HepG2 (cell line): ENCODE results near the gene MSTN. TPM values are rescaled to one million over a fixed set of nuclear protein-coding genes. Genes with fewer than 3 reads are reported as not detected.

Experiments used
- ATAC-seq: fragments of 200-7000 bp; cut with Tn5 transposase; 3 replicates; pipeline ENCODE4 v1.9.1; 2020; ENCODE audit warnings: mild to moderate bottlenecking, moderate library complexity
- BruUV-seq: library from RNA; stranded (reverse); fragments of 400-500 nt; replicated peaks from 2 replicates; lab custom pipeline; 2021; lab: Mats Ljungman, UMichigan
- CTCF ChIA-PET: fragments of 300-600 bp; formaldehyde crosslinking; extraction: SDS; loops from one replicate; lab custom pipeline; 2021; ENCODE audit warnings: low total read pairs, inconsistent platforms, low intra/inter-chr PET ratio; lab: Yijun Ruan, JAX
- POLR2A ChIA-PET: fragments of 350-600 bp; sonication (Branson Sonifier 250); formaldehyde crosslinking; loops from one replicate; lab custom pipeline; 2020; ENCODE audit warnings: antibody characterized with exemption, inconsistent platforms; lab: Yijun Ruan, JAX
- DNase-seq: peaks from one replicate; pipeline ENCODE4 v3.0.0-alpha.2; 2015; ENCODE audit warnings: low spot score
- FAIRE-seq: peaks from 3 replicates; lab custom pipeline; 2011; peaks lifted over from hg19 to GRCh38; lab: Jason Lieb, UNC
- H2AFZ ChIP-seq: one replicate; pipeline ENCODE4 v1.6.1; 2011; ENCODE audit warnings: low read length, inconsistent platforms
- H3K27ac ChIP-seq: fragments of 300-600 bp; 3 replicates; pipeline ENCODE4 v1.8.0; 2011; ENCODE audit warnings: mixed run types, mild to moderate bottlenecking, mixed read lengths, low read length, inconsistent platforms; ENCODE audit not compliant: insufficient read depth; ENCODE audit errors: extremely low read length
- H3K27me3 ChIP-seq, 2 experiments: fragments of 200-600 bp in 1 of 2; 2 replicates in 1 of 2; 3 replicates in 1 of 2; pipeline versions ENCODE4 v1.6.0 to v1.8.0; 2011; ENCODE audit warnings: low read length in 2 of 2, mild to moderate bottlenecking in 2 of 2, moderate library complexity in 2 of 2, inconsistent platforms in 1 of 2; ENCODE audit not compliant: insufficient read depth in 2 of 2, control insufficient read depth in 1 of 2
- H3K36me3 ChIP-seq, 2 experiments: fragments of 200-600 bp in 1 of 2; replicated peaks in 1 of 2; 2 replicates in 1 of 2; 3 replicates in 1 of 2; pipeline versions ENCODE4 v1.5.1 to v1.8.0; 2011; ENCODE audit warnings: low read length in 2 of 2, inconsistent platforms in 1 of 2; ENCODE audit not compliant: insufficient read depth in 2 of 2, control insufficient read depth in 1 of 2
- H3K4me1 ChIP-seq: 2 replicates; pipeline ENCODE4 v1.5.1; 2012; ENCODE audit warnings: low read length, inconsistent platforms; ENCODE audit not compliant: insufficient read depth
- H3K4me2 ChIP-seq: 2 replicates; pipeline ENCODE4 v1.6.0; 2011; ENCODE audit warnings: low read depth, low read length, inconsistent platforms
- H3K4me3 ChIP-seq, 3 experiments: fragments of 200-600 bp in 1 of 3; sonication (generic), shearing (Covaris generic) in 1 of 3; replicated peaks in 1 of 3; 2 replicates each; pipeline ENCODE4 v1.5.1; 2011 to 2016; ENCODE audit warnings: low read length in 3 of 3, inconsistent platforms in 2 of 3, low read depth in 2 of 3, mild to moderate bottlenecking in 2 of 3, control low read depth in 1 of 3, mixed read lengths in 1 of 3; ENCODE audit not compliant: insufficient read depth in 1 of 3
- H3K79me2 ChIP-seq: one replicate; pipeline ENCODE4 v1.6.1; 2011; ENCODE audit warnings: low read length, inconsistent platforms; ENCODE audit not compliant: insufficient read depth
- H3K9ac ChIP-seq: 2 replicates; pipeline ENCODE4 v1.6.0; 2011; ENCODE audit warnings: mild to moderate bottlenecking, low read depth, low read length, inconsistent platforms; ENCODE audit not compliant: insufficient read depth
- H3K9me3 ChIP-seq: 2 replicates; pipeline ENCODE4 v1.5.1; 2012; ENCODE audit warnings: mild to moderate bottlenecking, low read length
- H4K20me1 ChIP-seq: 2 replicates; pipeline ENCODE4 v1.6.0; 2011; ENCODE audit warnings: inconsistent platforms, mild to moderate bottlenecking, low read length, moderate library complexity; ENCODE audit not compliant: insufficient read depth
- BORCS8-MEF2B ChIP-seq: sonication (generic); formaldehyde crosslinking; IDR thresholded peaks from 2 replicates; pipeline ENCODE4 v1.8.0; 2022; ENCODE audit warnings: mild to moderate bottlenecking, missing genetic modification reagents
- ETV6 ChIP-seq: sonication (generic); formaldehyde crosslinking; conservative IDR thresholded peaks from 2 replicates; pipeline ENCODE4 v1.4.0; 2020; ENCODE audit warnings: missing genetic modification reagents
- KAT2B ChIP-seq: fragments of 150-350 bp; IDR thresholded peaks from 2 replicates; pipeline ENCODE4 v1.6.1; 2014; ENCODE audit warnings: low read depth, low read length, borderline replicate concordance
- KAT8 ChIP-seq: IDR thresholded peaks from 2 replicates; pipeline ENCODE4 v1.6.1; 2016; ENCODE audit warnings: missing genetic modification reagents, missing compliant biosample characterization
- POLR2AphosphoS5 ChIP-seq: IDR thresholded peaks from 2 replicates; pipeline ENCODE4 v1.6.1; 2012; ENCODE audit warnings: low read depth, low read length
- RARA ChIP-seq: IDR thresholded peaks from 2 replicates; pipeline ENCODE4 v1.6.1; 2016; ENCODE audit warnings: missing genetic modification reagents, missing compliant biosample characterization
- SATB2 ChIP-seq: sonication (generic); formaldehyde crosslinking; IDR thresholded peaks from 2 replicates; pipeline ENCODE4 v1.5.0; 2020; ENCODE audit warnings: missing genetic modification reagents
- SIN3B ChIP-seq: fragments of 150-350 bp; IDR thresholded peaks from 2 replicates; pipeline ENCODE4 v1.6.1; 2014; ENCODE audit warnings: low read length
- ZMYM2 ChIP-seq: sonication (generic); formaldehyde crosslinking; IDR thresholded peaks from 2 replicates; pipeline ENCODE4 v1.8.0; 2022; ENCODE audit warnings: mild to moderate bottlenecking, missing genetic modification reagents
- ZNF432 ChIP-seq: sonication (generic); formaldehyde crosslinking; IDR thresholded peaks from 2 replicates; pipeline ENCODE4 v1.5.0; 2020; ENCODE audit warnings: missing genetic modification reagents, mild to moderate bottlenecking, borderline replicate concordance
- ZNF589 ChIP-seq: sonication (generic); formaldehyde crosslinking; conservative IDR thresholded peaks from 2 replicates; pipeline ENCODE4 v1.8.0; 2022; ENCODE audit warnings: mild to moderate bottlenecking, moderate library complexity, missing genetic modification reagents
- ZNF75D ChIP-seq: sonication (generic); formaldehyde crosslinking; IDR thresholded peaks from 2 replicates; pipeline ENCODE4 v1.8.1; 2023; ENCODE audit warnings: missing genetic modification reagents, mild to moderate bottlenecking, borderline replicate concordance
- WGBS: methylation state at CpG from one replicate; pipeline ENCODE4 v1.1.6; 2017; ENCODE audit warnings: low lambda C conversion rate; 5-methylcytosine and 5-hydroxymethylcytosine counted together
- in situ Hi-C: cut with HindIII; loops from 2 replicates; pipeline ENCODE4 v1.10.0; 2017; ENCODE audit warnings: low pct_unique_long_range_greater_than_20kb; ENCODE audit not compliant: extremely low pct_ligation_motif_present
- intact Hi-C: fragments of 100-400 bp; cut with micrococcal nuclease; formaldehyde crosslinking; loops from one replicate; pipeline ENCODE4 v1.10.0; 2022; ENCODE audit not compliant: unreplicated experiment
- polyA plus RNA-seq, 8 experiments: library from polyadenylated mRNA; depleted of rRNA in 3 of 8; stranded (reverse) in 7 of 8; unstranded in 1 of 8; fragments of >200 nt; fragmentation: Illumina TruSeq in 4 of 8; extraction: Trizol in 4 of 8; gene quantifications; 2 replicates each; pipeline versions ENCODE4 v1.2.1 to v1.2.3, GENCODE V29; 2011 to 2016; ENCODE audit warnings: low read depth in 4 of 8, missing spikeins in 1 of 8, mixed read lengths in 1 of 8; ENCODE audit not compliant: insufficient read depth in 1 of 8
- total RNA-seq, 5 experiments: library from RNA; depleted of rRNA; stranded (reverse); fragments of >200 nt; fragmentation: Illumina TruSeq; extraction: Trizol; gene quantifications; 2 replicates each; pipeline ENCODE4 v1.2.3, GENCODE V29; 2016; ENCODE audit warnings: low read depth in 1 of 5

Gene MSTN
- total and polyA plus RNA-seq, 2 of the 13 experiments (the other 11 are each of a cell fraction or from before 2014, with no cell fraction given): 0.04 TPM; not detected in 1

DNA sequence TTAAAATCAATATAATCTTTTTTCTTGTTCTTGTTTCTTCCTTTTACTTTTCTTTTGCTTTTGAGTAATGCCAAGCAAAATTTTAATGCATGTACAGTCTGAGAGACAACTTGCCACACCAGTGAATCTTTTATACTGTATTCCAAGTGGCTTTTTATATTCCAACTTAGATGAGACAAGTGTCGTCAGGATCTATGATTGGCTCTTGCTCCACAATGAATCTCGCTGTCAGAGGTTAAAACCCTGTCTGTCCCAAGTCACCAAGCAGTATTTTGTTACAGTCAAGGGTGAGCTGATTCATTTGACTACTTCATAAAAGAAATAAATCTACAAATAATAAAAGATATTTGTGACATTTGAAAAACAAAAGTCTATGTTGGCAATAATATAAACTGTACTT is at the start of gene MSTN (continued):
- no peak for TF ChIP-seq SIN3B
- TF ChIP-seq RARA (CRISPR knock-in tag): no peak
- TF ChIP-seq ZNF75D (CRISPR knock-in tag): no peak

DNA sequence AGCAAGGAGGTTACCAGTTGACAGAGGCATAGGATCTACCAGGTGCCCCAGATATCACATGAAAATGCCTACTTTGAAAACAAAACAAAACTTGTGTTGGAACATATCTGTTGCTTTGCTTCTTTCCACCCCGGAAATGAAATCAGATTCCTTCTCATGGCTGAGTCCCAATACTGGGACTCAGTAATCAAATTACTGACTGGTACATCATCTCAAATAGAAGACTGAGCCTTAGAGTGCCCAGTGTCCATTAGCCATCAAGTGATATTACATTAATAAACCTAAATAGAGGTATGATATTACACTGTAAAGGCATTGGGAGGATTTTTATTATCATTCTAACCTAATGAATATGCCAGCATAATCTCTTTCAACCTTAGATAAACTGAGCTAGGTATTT is 48.6 kb upstream of the MSTN start:
- Histone ChIP-seq H3K79me2 (no peaks in the 10 kb centered on the region), H4K20me1 (no peaks in the 10 kb centered on the region), H3K36me3 (no peaks in the 10 kb centered on the region), H3K4me2 (no peak overlapping the region), H3K9me3 (no peaks in the 10 kb centered on the region), H3K4me1 (no peaks in the 10 kb centered on the region), H2AFZ (no peak overlapping the region), H3K9ac (no peak overlapping the region), H3K4me3 (no peak overlapping the region), H3K27me3 (no peaks in the 10 kb centered on the region; a peak in 1 of 5 replicates), H3K27ac (no peak overlapping the region)
- no peak for DNase-seq
- 26% methylated on average over 1 of the region's 1 CpG for WGBS
- in situ Hi-C loops (no loop called here), intact Hi-C loops (no loop called here)
- POLR2A ChIA-PET: no interaction called here
- BruUV-seq: no TSS peak
- ATAC-seq: no peak
- CTCF ChIA-PET: no interaction called here
- TF ChIP-seq KAT2B: no peak
- TF ChIP-seq KAT8 (CRISPR knock-in tag): no peak
- no peak for TF ChIP-seq ZNF589 (CRISPR knock-in tag)
- TF ChIP-seq ETV6: no peak
- TF ChIP-seq ZNF432 (CRISPR knock-in tag): no peak
- TF ChIP-seq BORCS8-MEF2B (CRISPR knock-in tag): no peak
- TF ChIP-seq SATB2 (CRISPR knock-in tag): no peak
- no peak for TF ChIP-seq POLR2AphosphoS5
- no peak for TF ChIP-seq ZMYM2
- no peak for FAIRE-seq
